HUES48 (cell line): Measurements from ENCODE around the gene CDC25A.
"Not testable (repeated sequence)": the region's sequence is repeated elsewhere in the genome, so short reads cannot be mapped to it uniquely, and the experiment has no call there.

ENCODE experiments used
- H3K27ac ChIP-seq: one replicate; pipeline ENCODE4 v1.7.0; 2013; ENCODE audit warnings: low read depth, low read length, inconsistent platforms
- H3K27me3 ChIP-seq: 2 replicates; pipeline ENCODE4 v1.6.1; 2013; ENCODE audit warnings: mild to moderate bottlenecking, low read length; ENCODE audit not compliant: control insufficient read depth, insufficient read depth
- H3K36me3 ChIP-seq: 2 replicates; pipeline ENCODE4 v1.6.1; 2013; ENCODE audit warnings: low read length; ENCODE audit not compliant: control insufficient read depth, insufficient read depth
- H3K4me1 ChIP-seq: 2 replicates; pipeline ENCODE4 v1.6.1; 2013; ENCODE audit warnings: mild to moderate bottlenecking, low read length; ENCODE audit not compliant: control insufficient read depth, insufficient read depth
- H3K4me3 ChIP-seq: 2 replicates; pipeline ENCODE4 v1.5.1; 2013; ENCODE audit warnings: mild to moderate bottlenecking, low read depth, low read length
- H3K9ac ChIP-seq: 2 replicates; pipeline ENCODE4 v1.6.1; 2013; ENCODE audit warnings: mild to moderate bottlenecking, low read depth, low read length, moderate library complexity
- H3K9me3 ChIP-seq: 2 replicates; pipeline ENCODE4 v1.6.1; 2013; ENCODE audit warnings: low read length; ENCODE audit not compliant: control insufficient read depth, insufficient read depth

Gene CDC25A

GRCh38 chr3:48123346-48123745 lies 64.9 kb downstream of the CDC25A start:
- H3K27ac ChIP-seq: no peak overlapping the region
- no peak overlapping the region for H3K9ac ChIP-seq
- H3K27me3 ChIP-seq: no peaks in the 10 kb centered on the region
- H3K9me3 ChIP-seq: no peaks in the 10 kb centered on the region
- peaks cover 8% of the 10 kb centered on the region for H3K4me1 ChIP-seq
- H3K4me3 ChIP-seq: no peak overlapping the region
- H3K36me3 ChIP-seq: no peaks in the 10 kb centered on the region

- Histone ChIP-seq H3K4me3 (no peak overlapping the region), H3K27ac (no peak overlapping the region), H3K9me3 (no peaks in the 10 kb centered on the region), H3K36me3 (no peaks in the 10 kb centered on the region), H3K9ac (no peak overlapping the region), H3K27me3 (no peaks in the 10 kb centered on the region), H3K4me1 (peaks cover 8% of the 10 kb centered on the region)
These were observed 65.7 kb downstream of the CDC25A start for GRCh38 chr3:48122504-48122903.

GRCh38 chr3:48120223-48120622 lies 68.0 kb downstream of the CDC25A start:
- no peaks in the 10 kb centered on the region for H3K36me3 ChIP-seq

GRCh38 chr3:48119505-48120193 lies 68.6 kb downstream of the CDC25A start:
- no peaks in the 10 kb centered on the region for H3K36me3 ChIP-seq
- no peak overlapping the region for H3K4me3 ChIP-seq
- no peaks in the 10 kb centered on the region for H3K9me3 ChIP-seq
- H3K4me1 ChIP-seq: no peaks in the 10 kb centered on the region; the same call in 1 of the 2 replicates
- H3K27ac ChIP-seq: no peak overlapping the region
- no peak overlapping the region for H3K9ac ChIP-seq
- H3K27me3 ChIP-seq: no peaks in the 10 kb centered on the region

More at GRCh38 chr3:48120223-48120622, 68.0 kb downstream of the CDC25A start:
- H3K27me3 ChIP-seq: no peaks in the 10 kb centered on the region
- H3K4me1 ChIP-seq: peaks cover 5% of the 10 kb centered on the region
- no peak overlapping the region for H3K4me3 ChIP-seq
- no peak overlapping the region for H3K9ac ChIP-seq
- H3K27ac ChIP-seq: no peak overlapping the region
- H3K9me3 ChIP-seq: no peaks in the 10 kb centered on the region

- no peak overlapping the region for H3K4me3 ChIP-seq
- H3K36me3 ChIP-seq: no peaks in the 10 kb centered on the region
- H3K4me1 ChIP-seq: no peaks in the 10 kb centered on the region; the same call in 1 of the 2 replicates
- H3K27me3 ChIP-seq: no peaks in the 10 kb centered on the region
- no peak overlapping the region for H3K9ac ChIP-seq
- H3K9me3 ChIP-seq: no peaks in the 10 kb centered on the region
- H3K27ac ChIP-seq: no peak overlapping the region
These were observed 69.3 kb downstream of the CDC25A start for GRCh38 chr3:48118928-48119327.

- Histone ChIP-seq H3K36me3 (no peaks in the 10 kb centered on the region), H3K4me1 (no peaks in the 10 kb centered on the region; the same call in 1 of the 2 replicates), H3K27ac (no peak overlapping the region), H3K27me3 (no peaks in the 10 kb centered on the region), H3K9ac (no peak overlapping the region), H3K4me3 (no peak overlapping the region), H3K9me3 (no peaks in the 10 kb centered on the region)
These were observed 69.9 kb downstream of the CDC25A start for GRCh38 chr3:48118322-48118721.

- Histone ChIP-seq H3K4me3 (no peak overlapping the region), H3K27me3 (no peaks in the 10 kb centered on the region), H3K27ac (no peak overlapping the region), H3K9me3 (no peaks in the 10 kb centered on the region; the same call in 1 of the 2 replicates), H3K9ac (no peak overlapping the region), H3K36me3 (no peaks in the 10 kb centered on the region), H3K4me1 (peaks cover 7% of the 10 kb centered on the region)
These were observed 75.4 kb downstream of the CDC25A start for GRCh38 chr3:48112813-48113212.

GRCh38 chr3:48112108-48112791 lies 76.0 kb downstream of the CDC25A start:
- H3K27ac ChIP-seq, H3K9me3 ChIP-seq, H3K9ac ChIP-seq, H3K27me3 ChIP-seq, H3K36me3 ChIP-seq, H3K4me3 ChIP-seq: not testable (repeated sequence)
- peaks cover 12% of the 10 kb centered on the region for H3K4me1 ChIP-seq

GRCh38 chr3:48110463-48110862 lies 77.8 kb downstream of the CDC25A start:
- Histone ChIP-seq H3K27me3 (no peaks in the 10 kb centered on the region), H3K4me1 (peaks cover 17% of the 10 kb centered on the region), H3K9ac (no peak overlapping the region), H3K9me3 (no peaks in the 10 kb centered on the region; the same call in 1 of the 2 replicates), H3K36me3 (no peaks in the 10 kb centered on the region), H3K27ac (no peak overlapping the region), H3K4me3 (no peak overlapping the region)

GRCh38 chr3:48107227-48107626 lies 81.0 kb downstream of the CDC25A start:
- H3K9me3 ChIP-seq: no peaks in the 10 kb centered on the region; the same call in 1 of the 2 replicates
- H3K36me3 ChIP-seq: no peaks in the 10 kb centered on the region
- H3K4me3 ChIP-seq: no peak overlapping the region
- no peaks in the 10 kb centered on the region for H3K27me3 ChIP-seq
- peaks cover 10% of the 10 kb centered on the region for H3K4me1 ChIP-seq
- no peak overlapping the region for H3K9ac ChIP-seq
- peak overlapping the region; percentile 44 for H3K27ac ChIP-seq
